ENCODE data around the gene ATL1.

The ATL1 gene

GRCh38 chr14:50559990-50560930 is at the start of gene ATL1:
TSS of gene ATL1 (plus strand) at chr14:50560145. CDS start at chr14:50560266, 121 bp downstream.
- no peak for DNase-seq (ENCODE audit: low spot score)
- no peak for FAIRE-seq

GRCh38 chr14:50510157-50510556 is 49.8 kb upstream of the ATL1 start:
- DNase-seq (ENCODE audit: low spot score) (no peak), FAIRE-seq (no peak)

GRCh38 chr14:50512463-50512862 is 47.5 kb upstream of the ATL1 start:
- DNase-seq (ENCODE audit: low spot score) (no peak), FAIRE-seq (no peak)

- FAIRE-seq: no peak
Observed at GRCh38 chr14:50516091-50516490, 43.9 kb upstream of the ATL1 start.

GRCh38 chr14:50520947-50521815 is 38.8 kb upstream of the ATL1 start:
- FAIRE-seq (no peak), DNase-seq (ENCODE audit: low spot score) (no peak)

More at GRCh38 chr14:50516091-50516490, 43.9 kb upstream of the ATL1 start:
- no peak for DNase-seq (ENCODE audit: low spot score)

GRCh38 chr14:50521912-50522341 is 38.0 kb upstream of the ATL1 start:
- no peak for DNase-seq (ENCODE audit: low spot score)
- no peak for FAIRE-seq

GRCh38 chr14:50523271-50524041 is 36.5 kb upstream of the ATL1 start:
- FAIRE-seq (no peak), DNase-seq (ENCODE audit: low spot score) (no peak)

GRCh38 chr14:50524060-50524459 is 35.9 kb upstream of the ATL1 start:
- no peak for DNase-seq (ENCODE audit: low spot score)
- FAIRE-seq: no peak

- no peak for DNase-seq (ENCODE audit: low spot score)
- no peak for FAIRE-seq
Observed at GRCh38 chr14:50524731-50525515, 35.0 kb upstream of the ATL1 start.

- no peak for DNase-seq (ENCODE audit: low spot score)
- no peak for FAIRE-seq
Observed at GRCh38 chr14:50528000-50528399, 31.9 kb upstream of the ATL1 start.

GRCh38 chr14:50529288-50530179 is 30.4 kb upstream of the ATL1 start:
- FAIRE-seq: no peak
- DNase-seq (ENCODE audit: low spot score): no peak

GRCh38 chr14:50530358-50530757 is 29.6 kb upstream of the ATL1 start:
- no peak for DNase-seq (ENCODE audit: low spot score)

GRCh38 chr14:50530794-50531365 is 29.1 kb upstream of the ATL1 start:
- FAIRE-seq: no peak
- no peak for DNase-seq (ENCODE audit: low spot score)

More at GRCh38 chr14:50530358-50530757, 29.6 kb upstream of the ATL1 start:
- FAIRE-seq: no peak

GRCh38 chr14:50531595-50532501 is 28.1 kb upstream of the ATL1 start:
- FAIRE-seq: no peak
- DNase-seq (ENCODE audit: low spot score): no peak

GRCh38 chr14:50532502-50533240 is 27.3 kb upstream of the ATL1 start, which contains the start of gene MAP4K5:
TSS of gene MAP4K5 (minus strand) at chr14:50532569. CDS start at chr14:50532049, 520 bp downstream.
- no peak for DNase-seq (ENCODE audit: low spot score)
- FAIRE-seq: no peak

- FAIRE-seq: no peak
- DNase-seq (ENCODE audit: low spot score): no peak
Observed at GRCh38 chr14:50533241-50533705, 26.7 kb upstream of the ATL1 start.

- no peak for FAIRE-seq
Observed at GRCh38 chr14:50533806-50534205, 26.1 kb upstream of the ATL1 start.

More at GRCh38 chr14:50533806-50534205, 26.1 kb upstream of the ATL1 start:
- no peak for DNase-seq (ENCODE audit: low spot score)

Measured in RCC 7860 (cell line).